HG03135 (cell line): ENCODE measurements around the gene USP22.
"Not testable (repeated sequence)": the region's sequence is repeated elsewhere in the genome, so short reads cannot be mapped to it uniquely, and the experiment has no call there.

Experiments used
- ATAC-seq: cut with Tn5 transposase; IDR thresholded peaks from one replicate; pipeline ENCODE4 v1.9.1; 2021; ENCODE audit warnings: mild to moderate bottlenecking, moderate library complexity; ENCODE audit not compliant: unreplicated experiment

The USP22 gene

DNA sequence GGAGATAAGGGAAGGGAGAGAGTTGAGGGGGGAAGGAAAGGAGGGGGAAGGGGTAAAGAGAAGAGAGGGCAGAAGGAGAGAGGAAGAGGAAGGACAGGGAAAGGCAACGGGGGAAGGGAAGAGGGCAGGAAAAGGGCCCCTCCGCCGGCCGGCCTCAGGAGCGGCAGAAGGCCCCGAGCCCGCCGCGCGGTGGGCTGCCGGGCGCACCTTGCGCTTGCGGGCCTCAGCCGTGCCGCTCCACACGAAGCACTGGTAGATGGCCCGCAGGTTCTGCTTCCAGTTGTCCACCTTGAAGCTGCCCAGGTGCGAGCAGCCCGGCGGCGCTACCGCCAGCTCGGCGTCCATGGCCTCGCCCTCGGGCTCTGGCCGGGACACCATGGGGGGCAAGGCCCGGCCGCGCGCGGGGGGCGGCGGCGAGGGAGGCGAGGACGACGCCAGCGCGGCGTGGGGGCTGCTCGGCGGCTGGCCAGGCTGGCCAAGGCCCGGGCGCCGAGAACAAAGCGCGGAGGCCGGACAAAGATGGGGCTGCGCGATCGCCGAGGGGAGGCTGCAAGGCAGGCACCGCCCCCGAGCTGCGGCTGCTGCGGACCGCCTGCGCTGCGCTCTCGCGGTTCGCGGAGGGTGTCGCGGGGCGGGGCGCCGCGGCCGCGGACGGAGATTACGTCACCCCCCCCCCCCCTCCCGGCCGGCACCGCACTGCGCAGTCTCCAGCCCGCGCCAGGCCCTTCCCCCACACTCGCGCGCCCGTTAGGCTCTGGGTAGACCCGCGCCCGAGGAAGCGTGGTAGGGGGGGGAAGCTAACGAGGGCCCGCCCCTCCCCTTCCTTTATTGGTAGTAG is at the start of gene USP22:
TSS of gene USP22 (minus strand) at position 554 of the 838 bp plus-strand sequence. CDS start at position 378, 176 bp downstream.
- ATAC-seq: peak; percentile 56

DNA sequence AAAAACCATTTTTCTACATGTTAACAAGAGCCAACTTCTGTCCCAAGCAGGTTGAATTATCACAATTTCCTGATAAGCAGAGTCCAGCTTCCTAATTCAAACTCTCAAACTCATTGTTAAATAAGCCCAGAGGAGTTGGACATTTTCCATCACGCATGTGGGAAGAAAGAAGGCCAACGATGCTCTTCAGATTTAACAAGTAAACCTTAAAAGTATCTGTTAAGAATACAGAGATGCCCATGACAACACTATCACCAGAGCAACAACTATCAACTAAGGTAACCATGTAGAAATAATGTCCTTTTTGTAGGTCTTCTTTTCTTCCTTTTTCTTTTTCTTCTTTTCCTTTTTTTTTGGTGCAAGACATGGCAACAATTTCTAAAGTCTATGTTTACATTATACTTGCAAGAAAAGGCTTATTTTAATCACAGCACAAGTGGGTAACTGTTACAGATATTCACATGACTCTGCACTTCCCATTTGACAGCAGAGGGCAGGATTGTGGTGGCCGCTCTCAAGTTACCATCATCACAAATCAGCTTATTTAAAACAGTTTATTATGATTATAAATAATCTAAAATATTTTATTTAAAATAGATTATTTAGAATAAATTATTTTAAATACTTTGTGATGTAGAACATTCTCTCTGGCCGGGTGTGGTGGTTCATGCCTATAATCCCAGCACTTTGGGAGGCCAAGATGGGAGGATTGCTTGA is 48.2 kb upstream of the USP22 start:
- ATAC-seq: no peak

DNA sequence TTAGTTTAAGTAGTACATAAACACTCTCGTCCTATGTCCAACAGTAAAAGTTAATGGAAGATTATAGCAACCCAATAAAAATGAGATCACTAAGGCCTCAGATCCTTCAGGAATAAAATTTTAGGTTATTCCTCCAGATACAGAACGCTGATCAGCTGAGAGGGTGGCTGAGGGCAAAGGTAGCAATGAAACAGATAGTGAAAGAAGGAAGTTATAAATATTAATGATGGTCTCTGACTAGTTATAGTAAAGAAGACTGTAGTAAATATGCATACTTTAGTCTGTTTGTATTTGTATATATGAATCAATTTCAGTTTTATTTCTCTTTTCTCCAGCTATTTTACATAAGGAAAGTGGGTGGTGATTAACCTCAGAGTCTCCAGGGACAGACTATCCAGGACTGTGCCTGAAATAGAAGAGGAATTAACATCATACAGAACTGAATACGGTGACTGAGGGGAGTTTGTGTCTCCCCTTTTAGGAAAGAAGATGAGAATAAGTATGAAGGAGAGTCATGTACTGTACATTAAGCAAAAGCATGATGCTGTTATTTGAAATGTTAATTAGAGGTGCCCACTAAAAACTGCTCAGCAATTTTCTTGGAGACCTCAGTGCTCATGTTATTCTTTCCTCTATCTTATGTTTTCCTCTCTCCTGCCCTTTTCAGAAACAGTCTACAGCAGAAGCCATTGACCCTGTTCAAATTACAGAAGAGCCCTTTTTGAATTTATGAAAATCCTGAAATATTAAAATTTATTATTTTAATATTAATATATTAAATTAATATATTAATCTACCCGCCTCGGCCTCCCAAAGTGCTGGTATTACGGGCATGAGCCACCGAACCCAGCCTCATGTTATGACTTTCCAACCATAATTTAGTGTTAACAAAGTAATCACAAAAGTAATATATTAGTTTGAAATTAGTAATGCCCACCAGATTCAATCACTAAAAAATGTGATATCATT is 47.4 kb upstream of the USP22 start:
- no peak for ATAC-seq

DNA sequence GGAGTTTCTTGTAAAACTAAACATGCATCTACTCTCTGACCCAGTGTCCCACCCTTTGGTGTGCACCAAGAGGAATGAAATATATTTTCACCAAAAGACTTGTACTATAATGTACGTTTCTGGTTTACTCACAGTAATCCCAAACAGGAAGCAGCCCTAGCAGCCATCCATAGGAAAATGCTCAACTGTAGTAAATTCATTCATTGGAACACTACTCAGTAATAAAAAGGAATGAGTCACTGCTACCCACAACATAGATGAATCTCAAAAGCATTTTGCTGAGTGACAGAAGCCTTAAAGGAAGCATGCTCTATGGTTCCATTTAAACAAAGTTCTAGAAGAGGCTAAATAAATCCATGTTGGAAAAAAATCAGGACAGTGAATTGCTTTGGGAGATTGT is 46.3 kb upstream of the USP22 start:
- no peak for ATAC-seq

DNA sequence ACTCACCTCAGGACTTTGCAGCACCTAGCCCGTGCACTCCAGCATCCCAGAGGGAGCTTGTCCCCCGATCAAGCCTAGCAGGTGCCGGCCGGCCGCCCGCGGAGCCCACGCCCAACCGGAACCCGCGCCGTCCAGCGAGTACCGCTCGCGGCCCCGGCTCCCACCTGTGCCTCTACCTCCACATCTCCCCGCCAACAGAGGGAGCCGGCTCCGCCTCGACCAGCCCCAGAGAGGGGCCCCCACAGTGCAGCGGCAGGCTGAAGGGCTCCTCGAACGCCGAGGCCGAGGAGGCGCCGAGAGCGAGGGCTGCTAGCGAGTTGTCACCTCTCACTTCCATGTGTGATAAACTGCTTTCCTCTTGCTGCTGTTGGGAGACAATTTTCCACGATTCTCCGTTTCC is 42.9 kb upstream of the USP22 start:
- no peak for ATAC-seq

DNA sequence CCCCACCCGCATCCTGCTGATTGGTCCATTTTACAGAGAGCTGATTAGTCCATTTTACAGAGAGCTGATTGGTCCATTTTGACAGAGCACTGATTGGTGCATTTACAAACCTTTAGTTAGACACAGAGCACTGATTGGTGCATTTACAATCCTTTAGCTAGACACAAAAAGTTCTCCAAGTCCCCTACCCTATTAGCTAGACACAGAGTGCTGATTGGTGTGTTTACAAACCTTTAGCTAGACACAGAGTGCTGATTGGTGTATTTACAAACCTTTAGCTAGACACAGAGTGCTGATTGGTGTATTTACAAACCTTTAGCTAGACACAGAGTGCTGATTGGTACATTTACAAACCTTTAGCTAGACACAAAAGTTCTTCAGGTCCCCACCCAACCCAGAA is 42.5 kb upstream of the USP22 start:
- ATAC-seq: not testable (repeated sequence)

DNA sequence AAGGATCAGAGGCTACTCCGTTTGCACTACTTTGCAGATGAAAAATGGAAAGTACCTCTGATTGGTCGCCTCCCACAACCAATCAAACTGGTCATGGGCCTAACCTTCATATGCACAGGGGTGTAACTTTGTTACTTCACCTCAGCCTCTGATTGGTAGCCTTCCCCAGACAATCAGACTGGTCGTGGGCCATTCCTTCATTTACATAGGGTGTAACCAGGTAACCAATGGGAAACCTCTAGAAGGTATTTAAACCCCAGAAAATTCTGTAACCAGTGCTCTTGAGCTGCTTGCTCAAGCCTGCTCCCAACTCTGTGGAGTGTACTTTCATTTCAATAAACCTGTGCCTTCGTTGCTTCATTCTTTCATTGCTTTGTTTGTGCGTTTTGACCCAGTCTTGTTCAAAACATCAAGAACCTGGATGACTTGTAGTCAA is 39.2 kb upstream of the USP22 start:
- ATAC-seq: no peak

DNA sequence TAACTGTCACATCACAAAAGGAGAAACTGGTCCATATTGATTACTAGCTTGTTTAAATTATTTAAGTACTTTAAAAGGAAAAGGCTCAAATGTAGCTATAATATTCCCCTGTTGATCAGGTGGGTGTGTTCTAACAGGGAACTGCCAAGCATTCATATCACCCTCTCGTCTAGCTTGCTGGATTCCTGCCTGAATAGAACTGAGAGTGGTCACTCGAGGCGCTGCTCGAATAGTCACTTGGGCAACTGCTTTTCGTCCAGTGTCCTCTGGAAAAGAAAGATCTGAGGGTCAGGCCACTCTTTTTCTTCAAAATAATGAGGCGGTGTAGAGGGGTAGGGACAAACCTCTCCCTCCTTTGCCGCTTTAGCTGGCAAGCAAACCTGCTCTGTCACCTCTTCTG is 36.4 kb upstream of the USP22 start:
- no peak for ATAC-seq

DNA sequence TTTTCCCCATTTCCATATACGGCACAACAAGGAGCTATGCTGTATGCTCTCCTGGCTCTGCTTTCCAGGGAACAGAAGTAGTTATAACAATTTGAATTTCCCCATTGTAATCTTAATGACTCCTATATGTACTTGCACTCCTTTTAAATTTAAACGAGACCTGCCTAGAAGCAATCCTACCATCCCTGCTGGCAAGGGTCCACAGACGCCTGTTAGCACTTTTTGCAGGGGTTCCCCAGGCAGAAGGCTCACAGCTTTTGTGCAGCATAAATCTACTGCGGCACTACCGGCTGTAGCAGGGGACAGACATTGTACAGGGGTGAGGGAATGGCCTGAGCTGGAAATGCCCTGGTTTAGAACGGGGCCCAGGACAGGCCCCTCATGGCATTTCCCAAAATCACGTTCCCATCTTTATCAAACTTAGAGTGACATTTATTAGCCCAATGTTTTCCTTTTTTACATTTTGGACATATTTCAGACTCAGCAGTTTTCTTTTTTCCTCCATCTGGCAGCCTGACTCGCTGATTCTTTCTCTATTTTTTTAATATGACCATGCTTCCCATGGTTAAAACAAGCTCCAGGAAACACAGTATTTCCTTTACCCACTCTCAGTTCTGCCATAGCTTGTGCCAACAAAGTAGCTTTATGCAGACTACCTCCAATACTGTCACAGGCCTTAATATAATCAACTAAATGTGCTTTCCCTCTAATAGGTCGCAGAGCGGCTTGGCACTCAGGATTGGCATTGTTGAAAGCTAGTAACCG is 35.4 kb upstream of the USP22 start:
- no peak for ATAC-seq

DNA sequence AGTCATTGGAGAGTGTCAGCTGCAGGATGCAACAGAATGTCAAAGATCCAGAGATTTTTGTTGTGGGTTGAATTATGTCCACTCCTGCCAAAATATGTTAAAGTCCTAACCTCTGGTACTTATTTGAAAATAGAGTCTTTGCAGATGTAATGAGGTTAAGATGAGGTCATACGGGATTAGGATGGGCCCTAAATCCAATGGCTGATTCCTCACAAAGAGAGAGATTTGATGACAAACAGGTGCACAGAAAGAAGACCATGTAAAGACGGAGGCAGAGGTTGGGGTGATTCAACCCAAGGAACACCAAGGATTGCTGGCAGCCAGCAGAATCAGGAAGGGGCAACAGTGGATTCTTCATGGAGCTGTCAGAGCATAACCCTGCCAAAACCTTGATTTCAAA is 34.5 kb upstream of the USP22 start:
- no peak for ATAC-seq

DNA sequence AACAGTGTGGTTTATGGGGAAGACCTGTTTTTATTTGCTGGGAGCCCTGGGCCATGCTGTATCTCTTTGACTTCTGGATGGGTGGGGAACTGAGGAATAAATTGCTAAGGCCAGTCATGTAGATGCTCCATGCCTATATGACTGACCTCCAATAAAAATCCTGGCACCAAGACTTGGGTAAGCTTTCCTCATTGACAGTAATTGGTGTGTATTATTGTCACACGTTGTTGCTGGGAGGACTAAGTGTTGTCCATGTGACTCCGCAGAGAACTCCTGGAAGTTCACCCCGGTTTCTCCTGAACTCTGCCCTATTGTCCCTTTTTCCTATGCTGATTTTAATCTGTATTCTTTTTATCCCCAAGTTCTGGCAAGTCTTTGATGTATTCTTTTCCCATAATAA is 33.4 kb upstream of the USP22 start:
- ATAC-seq: no peak

DNA sequence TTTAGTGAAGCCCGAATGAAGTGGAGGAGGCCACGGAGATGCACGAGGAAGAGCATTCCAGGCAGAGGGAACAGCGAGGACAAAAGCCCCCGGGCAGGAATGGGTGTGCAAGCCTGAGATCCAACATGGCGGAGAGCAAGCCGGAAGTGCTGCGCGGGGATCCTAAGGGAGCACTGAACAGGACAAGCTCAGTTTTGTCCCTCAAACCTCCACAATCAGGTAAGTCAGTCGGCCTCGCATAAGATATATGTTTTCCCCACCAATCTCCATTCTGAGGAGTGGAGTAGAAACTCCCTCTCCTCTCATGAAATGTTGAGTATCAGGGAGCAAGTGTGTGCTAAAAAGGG is 32.9 kb upstream of the USP22 start:
- ATAC-seq: no peak

DNA sequence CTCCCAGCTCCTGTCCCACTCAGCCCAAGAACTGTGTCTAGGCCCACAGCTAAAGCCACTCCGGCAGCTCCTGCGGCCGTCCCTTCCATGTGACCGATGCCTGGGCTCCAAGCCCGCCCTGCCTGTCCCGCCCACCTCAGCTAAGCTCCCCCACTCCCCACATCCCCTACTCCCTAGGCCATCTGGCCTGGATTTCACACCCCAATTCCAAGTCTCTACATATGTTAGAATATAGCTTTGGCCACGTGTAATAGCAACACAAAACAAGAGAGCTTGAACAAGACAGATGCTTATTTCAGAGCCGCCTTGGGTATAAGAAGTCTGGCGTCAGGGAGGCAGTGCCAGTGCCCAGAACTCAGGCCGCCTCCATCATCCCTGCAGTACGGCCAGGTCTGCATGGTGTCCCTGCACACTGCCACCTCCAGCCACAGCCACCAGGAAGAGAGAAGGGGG is 30.0 kb upstream of the USP22 start:
- no peak for ATAC-seq

DNA sequence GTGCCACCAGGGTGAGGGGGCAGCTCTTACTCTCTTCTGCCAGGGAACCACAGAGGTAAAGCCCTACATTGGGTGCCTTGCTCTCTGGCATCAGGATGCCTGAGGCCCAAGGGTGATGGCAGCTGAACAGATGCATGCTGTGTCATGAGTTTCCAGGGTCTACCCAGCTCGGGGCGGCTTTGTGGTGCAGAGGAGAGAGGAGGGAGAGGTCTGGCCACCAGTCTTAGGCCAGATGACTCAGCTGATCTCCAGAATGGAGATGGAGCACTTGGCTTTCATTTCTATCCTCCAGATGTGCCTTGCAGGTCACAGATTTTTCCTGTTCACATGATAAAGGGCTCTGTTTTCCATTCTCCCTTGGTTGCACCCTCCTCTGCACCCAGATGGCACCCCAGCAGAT is 23.6 kb upstream of the USP22 start:
- no peak for ATAC-seq

DNA sequence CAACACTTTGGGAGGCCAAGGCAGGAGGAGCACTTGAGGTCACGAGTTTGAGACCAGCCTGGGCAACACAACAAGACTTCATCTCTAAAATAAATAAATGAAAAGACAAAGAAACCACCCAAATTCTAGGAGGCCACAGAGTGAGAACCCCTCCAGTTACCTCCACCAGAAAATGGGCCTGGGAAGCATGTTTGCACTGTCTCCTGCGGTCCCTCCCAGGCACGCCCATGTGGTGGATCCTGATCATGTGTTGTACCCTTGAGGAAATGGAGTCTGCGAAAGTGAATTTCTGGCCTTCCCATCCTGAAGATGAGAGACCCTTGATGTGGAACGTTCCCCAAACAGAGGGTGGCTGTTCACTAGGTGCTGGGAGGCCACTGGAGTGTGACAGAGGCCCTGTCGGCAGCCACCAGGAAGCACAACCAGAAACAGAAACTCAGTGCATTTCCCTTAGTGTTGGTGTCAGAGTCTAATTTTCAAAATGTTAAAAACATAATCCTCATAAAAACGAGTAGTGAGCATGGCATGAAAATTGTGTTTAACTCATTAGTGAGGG is 19.2 kb upstream of the USP22 start:
- no peak for ATAC-seq

DNA sequence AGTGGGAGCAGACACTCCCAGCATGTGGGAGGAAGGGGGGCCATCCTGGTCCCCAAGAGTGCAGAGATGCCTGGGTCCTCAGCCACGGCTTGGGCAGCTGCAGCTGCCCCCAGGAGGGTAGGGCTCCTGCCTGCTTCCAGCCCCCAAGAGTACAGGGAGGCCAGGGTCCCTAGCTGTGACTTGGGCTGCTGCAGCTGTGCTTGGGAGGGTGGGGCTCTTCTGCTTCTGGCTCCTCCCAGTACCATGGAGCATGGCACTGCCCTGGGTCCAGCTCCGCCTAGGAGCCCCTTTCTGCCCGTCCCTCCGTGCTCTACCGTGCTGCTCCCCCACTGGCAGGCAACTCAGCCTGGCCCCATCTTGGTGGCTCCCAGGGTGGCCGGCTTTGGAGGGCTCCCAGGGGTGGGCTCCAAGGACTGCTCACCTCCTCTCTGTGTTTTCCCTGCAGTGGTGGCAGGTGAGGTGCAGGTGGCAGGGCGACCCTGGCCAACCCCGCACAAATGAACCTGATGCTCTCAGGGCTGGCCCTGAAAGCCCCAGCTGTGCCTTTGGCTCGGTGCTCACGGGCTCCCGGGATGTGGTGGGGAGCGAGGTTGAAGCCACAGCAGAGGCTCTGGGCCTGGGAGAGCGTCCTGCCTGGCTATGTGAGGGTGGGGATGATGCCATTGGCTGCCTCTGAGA is 18.5 kb upstream of the USP22 start:
- ATAC-seq: no peak

DNA sequence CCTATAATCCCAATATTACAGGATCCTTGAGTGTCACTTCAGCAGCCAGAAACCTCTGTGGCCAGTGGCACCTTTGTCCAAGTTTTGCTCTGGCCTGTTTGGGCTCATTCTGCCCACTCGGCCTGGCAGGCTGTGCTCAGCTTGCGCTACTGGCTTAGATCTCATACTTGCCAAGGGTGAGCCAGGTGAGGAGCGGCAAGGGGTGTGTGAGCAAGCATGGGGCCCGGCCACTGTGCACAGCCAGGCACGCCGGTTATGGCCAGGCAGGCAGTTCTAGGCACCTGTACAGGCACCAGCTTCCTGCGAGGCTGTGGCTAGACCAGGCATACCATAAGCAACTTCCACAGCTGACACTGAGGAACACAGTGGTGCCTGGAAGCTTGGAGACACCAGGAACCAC is 16.9 kb upstream of the USP22 start:
- ATAC-seq: no peak

DNA sequence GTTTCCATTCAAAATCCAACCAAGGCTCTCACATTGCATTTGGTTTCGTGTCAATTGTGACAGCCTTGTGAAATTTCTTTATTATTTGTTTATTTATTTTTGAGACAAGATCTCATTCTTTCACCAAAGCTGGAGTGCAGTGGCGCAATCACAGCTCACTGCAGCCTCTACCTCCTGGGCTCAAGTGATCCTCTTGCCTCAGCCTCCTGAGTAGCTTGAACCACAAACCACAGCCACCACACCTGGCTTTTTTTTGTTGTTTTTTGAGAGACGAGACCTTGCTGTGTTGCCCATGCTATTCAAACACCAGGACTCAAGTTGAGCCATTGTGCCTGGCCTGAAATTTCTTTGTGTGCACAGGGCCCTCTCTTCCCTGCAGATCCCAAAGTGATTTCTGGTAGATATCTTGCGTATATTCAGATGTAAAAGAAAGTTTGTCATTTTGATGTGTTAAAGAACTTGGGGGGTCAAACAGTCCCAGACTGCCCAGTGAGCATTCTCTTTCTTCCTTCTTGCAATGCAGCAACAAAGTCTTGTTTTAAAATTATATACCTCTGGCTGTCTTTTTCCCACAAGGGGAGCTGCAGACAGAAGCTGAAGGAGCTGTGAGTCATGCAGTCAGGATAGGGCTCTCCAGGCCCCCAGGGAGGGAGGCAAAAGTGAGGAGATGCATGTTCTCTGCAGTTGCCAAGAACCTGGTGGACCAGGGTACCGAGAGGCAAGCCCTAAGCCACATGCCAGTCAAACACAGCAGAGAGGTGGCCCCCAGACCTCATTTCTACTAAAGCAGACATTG is 15.5 kb upstream of the USP22 start:
- no peak for ATAC-seq

DNA sequence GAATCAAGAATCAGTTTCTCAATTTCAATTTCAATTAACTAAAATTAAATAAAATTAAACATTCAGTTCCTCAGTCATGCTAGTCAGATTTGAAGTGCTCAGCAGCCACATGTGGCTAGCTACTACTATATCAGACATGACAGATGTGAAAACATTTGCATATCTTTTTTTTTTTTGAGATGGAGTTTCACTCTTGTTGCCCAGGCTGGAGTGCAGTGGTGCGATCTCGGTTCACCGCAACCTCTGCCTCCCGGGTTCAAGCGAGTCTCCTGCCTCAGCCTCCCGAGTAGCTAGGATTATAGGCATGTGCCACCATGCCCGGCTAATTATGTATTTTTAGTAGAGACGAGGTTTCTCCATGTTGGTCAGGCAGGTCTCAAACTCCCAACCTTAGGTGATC is 10.2 kb upstream of the USP22 start:
- ATAC-seq: peak; percentile 69
